OCI-M2 (cell line): ENCODE measurements around the gene TNFSF9.

Experiments used
- DNase-seq: peaks from one replicate; lab custom pipeline; 2025; ENCODE audit not compliant: unreplicated experiment; lab: John Stamatoyannopoulos, UW

The TNFSF9 gene, protein sequence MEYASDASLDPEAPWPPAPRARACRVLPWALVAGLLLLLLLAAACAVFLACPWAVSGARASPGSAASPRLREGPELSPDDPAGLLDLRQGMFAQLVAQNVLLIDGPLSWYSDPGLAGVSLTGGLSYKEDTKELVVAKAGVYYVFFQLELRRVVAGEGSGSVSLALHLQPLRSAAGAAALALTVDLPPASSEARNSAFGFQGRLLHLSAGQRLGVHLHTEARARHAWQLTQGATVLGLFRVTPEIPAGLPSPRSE

DNA sequence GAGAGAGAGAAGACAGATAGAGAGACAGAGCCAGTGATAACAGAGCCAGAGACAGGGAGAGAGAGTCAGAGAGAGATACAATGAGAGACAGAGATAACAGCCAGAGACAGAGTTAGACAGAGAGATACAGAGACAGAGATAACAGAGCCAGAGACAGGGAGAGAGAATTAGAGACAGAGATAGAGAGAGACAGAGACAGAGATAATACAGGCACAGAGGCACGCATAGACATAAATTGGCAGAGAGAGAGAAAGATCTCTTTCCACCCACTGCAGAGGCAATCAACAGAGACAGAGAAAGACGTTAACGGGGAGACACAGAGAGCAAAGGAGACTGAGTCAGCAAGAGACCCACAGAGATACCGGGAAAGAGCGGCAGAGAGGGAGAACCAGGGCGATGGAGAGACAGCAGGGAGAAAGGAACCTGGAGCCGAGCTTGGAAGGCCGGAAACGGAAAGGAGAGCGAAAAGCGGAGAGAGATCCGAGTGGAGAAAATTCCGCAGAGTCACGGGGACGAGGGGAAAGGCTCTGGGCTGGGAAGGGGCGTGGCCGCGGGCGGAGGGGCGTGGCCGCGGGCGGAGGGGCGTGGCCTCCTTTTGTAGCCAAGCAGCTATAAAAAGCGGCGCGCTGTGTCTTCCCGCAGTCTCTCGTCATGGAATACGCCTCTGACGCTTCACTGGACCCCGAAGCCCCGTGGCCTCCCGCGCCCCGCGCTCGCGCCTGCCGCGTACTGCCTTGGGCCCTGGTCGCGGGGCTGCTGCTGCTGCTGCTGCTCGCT is at the start of gene TNFSF9:
Gene TNFSF9, plus strand, starts transcription at position 641 of the 777 bp plus-strand sequence. Its CDS starts 11 bp downstream, at position 652.
- peak; percentile 86 for DNase-seq

GRCh38 chr19:6481541-6482342 is 49.1 kb upstream of the TNFSF9 start, which contains the start of gene DENND1C:
TSS of gene DENND1C (minus strand) at chr19:6481787. CDS start at chr19:6481695, 92 bp downstream.
- no peak for DNase-seq

GRCh38 chr19:6482343-6482686 is 48.5 kb upstream of the TNFSF9 start:
- no peak for DNase-seq

DNA sequence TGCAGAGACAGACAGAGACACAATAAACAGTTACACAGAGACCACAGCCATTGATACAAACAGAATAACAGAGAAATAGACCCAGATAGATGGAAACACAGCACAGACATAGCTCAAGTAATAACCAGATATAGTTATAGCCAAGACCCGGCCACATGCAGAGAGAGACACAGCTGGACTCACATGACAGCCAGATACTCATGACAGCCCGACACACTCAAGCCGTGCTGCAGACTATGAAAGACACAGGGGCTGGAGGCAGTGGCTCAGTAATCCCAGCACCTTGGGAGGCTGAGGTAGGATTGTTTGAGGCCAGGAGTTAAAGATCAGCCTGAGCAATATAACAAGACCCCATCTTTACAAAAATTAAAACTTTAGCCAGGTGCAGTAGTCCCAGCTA is 47.6 kb upstream of the TNFSF9 start:
- no peak for DNase-seq

DNA sequence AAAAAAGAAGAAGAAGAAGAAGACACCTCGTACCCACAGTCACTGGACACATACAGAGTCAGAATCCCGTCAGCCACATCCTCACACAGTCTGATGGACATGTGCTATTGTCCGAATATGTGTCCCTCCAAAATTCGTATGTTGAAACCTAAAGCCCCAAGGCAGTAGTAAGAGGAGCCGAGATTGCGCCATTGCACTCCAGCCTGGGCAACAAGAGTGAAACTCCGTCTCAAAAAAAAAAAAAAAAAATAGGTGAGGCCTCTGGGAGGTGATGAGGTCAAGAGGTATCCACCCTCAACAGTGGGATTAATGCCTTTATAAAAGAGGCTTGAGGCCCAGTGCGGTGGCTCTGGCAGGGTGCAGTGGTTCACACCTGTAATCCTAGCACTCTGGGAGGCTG is 46.6 kb upstream of the TNFSF9 start:
- no peak for DNase-seq

DNA sequence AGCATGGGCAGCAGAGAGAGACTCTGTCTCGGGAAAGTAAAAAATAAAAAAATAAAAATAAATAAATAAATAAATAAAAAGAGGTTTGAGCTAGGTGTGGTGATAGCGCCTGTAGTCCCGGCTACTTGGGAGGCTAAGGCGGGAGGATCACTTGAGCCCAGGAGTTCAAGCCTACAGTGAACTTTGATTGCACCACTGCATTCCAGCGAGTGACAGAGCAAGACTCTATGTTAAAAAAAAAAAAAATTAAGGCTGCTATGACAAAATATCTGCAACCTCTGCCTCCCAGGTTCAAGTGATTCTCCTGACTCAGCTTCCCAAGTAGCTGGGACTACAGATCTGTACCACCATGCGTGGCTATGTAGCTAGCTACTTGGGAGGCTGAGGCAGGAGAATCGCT is 46.0 kb upstream of the TNFSF9 start:
- DNase-seq, result no peak

- no peak for DNase-seq
Observed at GRCh38 chr19:6489278-6490061, 41.4 kb upstream of the TNFSF9 start.

- no peak for DNase-seq
Observed at GRCh38 chr19:6490134-6490533, 40.7 kb upstream of the TNFSF9 start.

DNA sequence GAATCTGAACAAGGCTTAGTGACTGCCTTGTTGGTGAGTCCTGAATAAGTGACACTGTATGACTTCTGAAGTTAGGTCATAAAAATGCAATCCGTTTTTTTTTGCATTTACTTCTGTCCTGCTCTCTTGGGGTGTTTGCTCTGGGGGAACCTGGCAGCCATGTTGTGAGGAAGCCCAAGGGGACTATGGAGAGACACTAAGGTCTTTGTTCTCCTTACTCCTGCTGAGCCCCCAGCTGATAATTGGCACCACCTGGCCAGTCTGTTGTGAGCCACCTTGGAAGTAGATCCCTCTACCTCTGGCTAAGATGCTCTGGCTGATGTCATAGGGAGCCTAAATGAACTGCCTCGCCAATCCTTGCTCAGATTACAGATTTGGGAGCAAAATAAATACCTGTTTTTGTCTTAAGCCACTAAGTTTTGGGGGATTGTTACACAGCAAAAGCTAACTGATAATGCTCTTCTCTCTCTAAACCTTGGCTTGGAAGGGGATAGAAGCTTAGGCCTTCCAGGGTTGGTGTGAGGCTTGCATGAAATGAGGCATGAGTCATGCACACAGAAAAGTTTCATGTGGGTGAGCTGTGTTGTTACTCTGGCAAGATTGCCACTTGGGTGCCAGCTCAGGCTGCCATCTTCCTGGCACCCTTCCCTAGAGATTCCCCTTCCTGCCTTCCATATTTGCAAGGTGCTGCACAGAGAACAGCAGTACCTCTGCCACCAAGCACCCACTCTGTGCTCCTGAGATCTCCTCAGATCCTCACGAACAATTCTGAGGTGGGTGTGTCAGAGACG is 38.8 kb upstream of the TNFSF9 start:
- DNase-seq, result no peak

DNA sequence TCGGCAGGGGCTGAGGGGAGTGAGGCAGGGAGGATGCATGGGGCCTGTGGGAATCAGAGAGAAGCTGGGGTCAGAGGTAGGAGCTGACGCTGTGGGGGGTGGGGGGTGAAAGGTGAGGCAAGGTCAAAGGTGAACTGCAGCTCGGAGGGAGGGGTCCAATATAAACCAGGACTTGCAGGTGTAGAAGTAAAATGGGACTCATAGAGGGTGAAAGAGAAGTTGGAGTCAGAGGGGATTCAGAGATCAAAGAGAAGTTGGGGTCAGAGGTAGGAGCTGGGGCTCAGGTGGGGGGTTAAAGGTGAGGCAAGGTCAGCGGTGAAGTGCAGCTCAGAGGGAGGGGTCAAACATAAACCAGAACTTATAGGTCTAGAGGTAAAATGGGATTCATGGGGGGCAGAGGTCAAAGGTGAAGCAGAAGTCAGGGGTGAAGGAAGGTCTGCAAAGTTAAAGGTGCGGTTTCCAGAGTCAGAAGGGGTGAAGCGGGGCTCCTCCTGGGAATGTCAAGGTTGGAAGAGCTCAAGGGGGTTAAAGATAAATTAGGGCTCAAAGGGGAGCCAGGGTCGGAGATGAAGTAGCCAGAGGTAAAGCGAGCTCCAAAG is 36.3 kb upstream of the TNFSF9 start:
- DNase-seq, result no peak

GRCh38 chr19:6495947-6496346 is 34.9 kb upstream of the TNFSF9 start:
- no peak for DNase-seq

DNA sequence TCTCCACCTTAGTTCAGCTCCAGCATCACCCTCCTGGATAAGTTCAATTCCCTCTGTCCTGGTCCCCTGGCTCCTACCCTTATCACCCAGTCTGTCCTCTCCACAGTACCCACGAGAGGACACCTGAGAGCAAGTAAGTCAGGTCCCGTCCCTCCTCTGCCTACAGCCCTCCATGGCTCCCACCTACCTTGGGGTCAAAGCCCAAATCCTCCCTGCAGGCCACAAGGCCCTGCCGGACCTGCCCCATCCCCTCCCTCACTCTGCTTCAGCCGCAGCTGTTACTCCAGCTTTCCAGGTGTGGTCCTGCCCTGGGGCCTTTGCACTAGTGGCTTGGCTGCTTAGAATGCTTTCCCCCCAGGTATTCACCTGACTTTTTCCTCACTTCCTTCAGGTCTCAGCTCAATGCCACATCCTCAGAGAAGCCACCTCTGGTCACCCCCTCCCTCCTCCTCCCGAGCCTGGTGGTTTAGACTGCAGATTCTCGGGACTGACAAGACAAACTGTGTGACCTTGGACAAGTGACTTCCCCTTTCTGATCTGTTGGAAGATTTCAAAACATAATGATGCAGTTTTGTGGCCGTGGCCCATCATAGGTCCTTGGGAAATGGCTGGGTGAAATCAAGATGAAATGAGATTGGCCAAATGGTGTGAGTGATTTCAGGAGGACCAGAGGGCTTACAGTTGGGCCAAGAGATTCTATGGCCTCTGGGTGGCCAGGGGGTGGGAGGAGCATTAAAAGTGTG is 32.4 kb upstream of the TNFSF9 start:
- no peak for DNase-seq

GRCh38 chr19:6499052-6499790 is 31.6 kb upstream of the TNFSF9 start:
- no peak for DNase-seq

GRCh38 chr19:6500837-6501739 is 29.7 kb upstream of the TNFSF9 start:
- DNase-seq, result no peak

- DNase-seq, result no peak
Observed at GRCh38 chr19:6501740-6502648, 28.8 kb upstream of the TNFSF9 start, which contains the start of gene TUBB4A. TSS of gene TUBB4A (minus strand) at chr19:6502309. CDS start at chr19:6502212, 97 bp downstream.
